Measurements from ENCODE around the gene AP3B1.

The AP3B1 gene

DNA sequence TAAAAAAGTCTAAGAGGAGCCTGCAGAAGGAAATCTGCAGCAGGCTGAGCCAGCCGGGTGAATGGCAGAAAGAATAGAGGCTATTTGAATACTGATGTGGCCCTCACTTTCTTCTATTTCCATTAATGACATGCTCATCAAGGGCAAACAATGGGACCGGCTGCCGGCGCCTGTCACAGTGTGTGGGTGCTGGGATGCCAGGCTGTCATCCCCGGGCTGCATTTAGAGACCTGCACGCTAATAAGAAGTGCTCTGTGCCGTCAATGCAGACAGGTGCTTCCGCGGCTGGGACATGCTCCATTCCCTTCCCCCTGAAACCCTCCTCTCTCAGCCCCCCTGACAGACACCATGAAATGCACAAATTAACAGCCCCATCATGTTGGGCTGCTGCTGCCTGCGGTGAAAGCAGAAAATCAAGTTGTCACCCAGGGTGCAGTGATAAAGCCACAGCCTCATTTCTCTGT, 300.6 kb downstream of the AP3B1 start:
- Histone ChIP-seq H3K9me2 (replicated peaks; ENCODE audit: low read depth, low read length) (no peaks in the 10 kb centered on the region), H3K79me2 (ENCODE audit: insufficient read depth, low read length) (no peaks in the 10 kb centered on the region), H3K36me3 (ENCODE audit: insufficient read depth, low read length) (no peaks in the 10 kb centered on the region), H3K27me3 (ENCODE audit: insufficient read depth, low read length, poor library complexity, severe bottlenecking) (no peaks in the 10 kb centered on the region), H3K4me3 (ENCODE audit: low read length, poor library complexity, severe bottlenecking) (no peak overlapping the region), H3F3A (ENCODE audit: low read depth) (no peaks in the 10 kb centered on the region), H3K4me2 (ENCODE audit: low read depth, low read length, poor library complexity, severe bottlenecking) (no peak overlapping the region), H4K20me1 (ENCODE audit: insufficient read depth, low read length, poor library complexity, severe bottlenecking) (no peaks in the 10 kb centered on the region), H2AFZ (ENCODE audit: low read length) (no peak overlapping the region), H3K9me3 (ENCODE audit: insufficient read depth, low read depth, low read length) (no peaks in the 10 kb centered on the region), H3K9ac (ENCODE audit: low read depth, low read length, poor library complexity, severe bottlenecking) (no peak overlapping the region), H3K4me1 (ENCODE audit: insufficient read depth, low read length, poor library complexity, severe bottlenecking) (peaks cover 6% of the 10 kb centered on the region)
- TF ChIP-seq, protein P1, sequence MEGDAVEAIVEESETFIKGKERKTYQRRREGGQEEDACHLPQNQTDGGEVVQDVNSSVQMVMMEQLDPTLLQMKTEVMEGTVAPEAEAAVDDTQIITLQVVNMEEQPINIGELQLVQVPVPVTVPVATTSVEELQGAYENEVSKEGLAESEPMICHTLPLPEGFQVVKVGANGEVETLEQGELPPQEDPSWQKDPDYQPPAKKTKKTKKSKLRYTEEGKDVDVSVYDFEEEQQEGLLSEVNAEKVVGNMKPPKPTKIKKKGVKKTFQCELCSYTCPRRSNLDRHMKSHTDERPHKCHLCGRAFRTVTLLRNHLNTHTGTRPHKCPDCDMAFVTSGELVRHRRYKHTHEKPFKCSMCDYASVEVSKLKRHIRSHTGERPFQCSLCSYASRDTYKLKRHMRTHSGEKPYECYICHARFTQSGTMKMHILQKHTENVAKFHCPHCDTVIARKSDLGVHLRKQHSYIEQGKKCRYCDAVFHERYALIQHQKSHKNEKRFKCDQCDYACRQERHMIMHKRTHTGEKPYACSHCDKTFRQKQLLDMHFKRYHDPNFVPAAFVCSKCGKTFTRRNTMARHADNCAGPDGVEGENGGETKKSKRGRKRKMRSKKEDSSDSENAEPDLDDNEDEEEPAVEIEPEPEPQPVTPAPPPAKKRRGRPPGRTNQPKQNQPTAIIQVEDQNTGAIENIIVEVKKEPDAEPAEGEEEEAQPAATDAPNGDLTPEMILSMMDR (conservative IDR thresholded peaks at IDR 0.05; ENCODE audit: low read length): no peak
- no peak for TF ChIP-seq EZH2phosphoT487 (IDR thresholded peaks at IDR 0.05; ENCODE audit: borderline replicate concordance)

DNA sequence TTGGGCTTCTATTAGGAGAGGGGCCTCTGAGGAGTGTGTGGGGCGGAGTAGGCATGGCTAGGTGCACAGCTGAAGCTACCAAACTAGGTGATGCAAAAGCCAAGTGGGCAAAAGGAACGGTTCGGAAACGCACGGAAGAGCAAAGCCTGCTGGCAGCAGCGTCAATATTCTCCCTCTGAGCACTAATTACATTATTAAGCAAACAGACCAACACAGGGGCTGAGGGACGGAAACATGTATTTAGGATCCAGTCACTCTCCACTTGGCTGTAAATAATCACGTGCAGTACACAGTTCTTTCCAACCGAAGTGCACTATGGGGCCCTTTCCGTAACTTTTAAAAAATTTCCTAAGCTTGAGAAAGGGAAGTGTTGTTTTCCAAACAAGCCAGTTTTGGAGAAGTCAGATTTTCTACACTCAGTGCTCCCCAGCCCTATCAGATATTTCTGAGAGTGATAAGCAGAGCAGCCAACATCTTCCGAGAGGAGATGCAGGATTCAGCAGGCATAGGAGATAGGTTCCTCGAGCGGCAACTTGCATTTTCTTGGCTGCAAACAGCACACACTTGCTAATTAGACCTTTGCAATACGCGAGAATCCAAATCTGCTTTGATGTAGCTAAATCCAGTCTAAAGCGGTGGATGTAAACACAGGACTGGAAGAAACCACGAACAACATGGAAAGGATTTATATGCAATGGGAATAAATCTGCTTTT, 301.2 kb downstream of the AP3B1 start:
- Histone ChIP-seq H3K4me1 (ENCODE audit: insufficient read depth, low read length, poor library complexity, severe bottlenecking) (peaks cover 6% of the 10 kb centered on the region), H4K20me1 (ENCODE audit: insufficient read depth, low read length, poor library complexity, severe bottlenecking) (no peaks in the 10 kb centered on the region), H3K9me3 (ENCODE audit: insufficient read depth, low read depth, low read length) (no peaks in the 10 kb centered on the region), H3K27me3 (ENCODE audit: insufficient read depth, low read length, poor library complexity, severe bottlenecking) (no peaks in the 10 kb centered on the region), H3K9ac (ENCODE audit: low read depth, low read length, poor library complexity, severe bottlenecking) (no peak overlapping the region), H2AFZ (ENCODE audit: low read length) (no peak overlapping the region), H3K9me2 (replicated peaks; ENCODE audit: low read depth, low read length) (no peaks in the 10 kb centered on the region), H3K79me2 (ENCODE audit: insufficient read depth, low read length) (no peaks in the 10 kb centered on the region), H3K4me2 (ENCODE audit: low read depth, low read length, poor library complexity, severe bottlenecking) (no peak overlapping the region), H3F3A (ENCODE audit: low read depth) (no peaks in the 10 kb centered on the region), H3K4me3 (ENCODE audit: low read length, poor library complexity, severe bottlenecking) (no peak overlapping the region), H3K36me3 (ENCODE audit: insufficient read depth, low read length) (no peaks in the 10 kb centered on the region)
- TF ChIP-seq, protein P1 (conservative IDR thresholded peaks at IDR 0.05; ENCODE audit: low read length): no peak
- TF ChIP-seq EZH2phosphoT487 (IDR thresholded peaks at IDR 0.05; ENCODE audit: borderline replicate concordance): no peak

DNA sequence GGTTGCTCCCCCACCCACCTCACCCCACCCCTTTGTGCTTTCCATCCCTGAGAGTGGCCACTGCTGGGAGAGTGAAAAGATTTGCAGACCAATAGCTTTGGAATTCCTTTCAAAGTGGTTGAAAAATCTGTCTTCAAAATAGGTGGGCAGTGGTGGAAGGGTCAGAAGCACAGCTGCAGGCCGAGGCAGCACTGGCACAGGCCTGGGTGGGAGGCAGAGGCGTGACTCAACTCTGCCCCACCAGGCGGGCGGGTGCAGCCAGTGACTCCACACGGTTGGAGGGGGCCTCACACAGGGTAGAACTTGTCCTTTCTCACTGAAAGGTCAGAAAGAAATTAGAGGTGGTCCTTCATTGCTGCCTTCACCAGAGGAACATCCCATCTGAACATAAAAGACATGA, 303.4 kb downstream of the AP3B1 start:
- no peaks in the 10 kb centered on the region for H3K9me3 ChIP-seq (ENCODE audit: insufficient read depth, low read depth, low read length)
- H3K9ac ChIP-seq (ENCODE audit: low read depth, low read length, poor library complexity, severe bottlenecking): no peak overlapping the region
- no peaks in the 10 kb centered on the region for H4K20me1 ChIP-seq (ENCODE audit: insufficient read depth, low read length, poor library complexity, severe bottlenecking)
- H3F3A ChIP-seq (ENCODE audit: low read depth): no peaks in the 10 kb centered on the region
- H3K4me2 ChIP-seq (ENCODE audit: low read depth, low read length, poor library complexity, severe bottlenecking): no peak overlapping the region
- H2AFZ ChIP-seq (ENCODE audit: low read length): no peak overlapping the region
- no peak overlapping the region for H3K4me3 ChIP-seq (ENCODE audit: low read length, poor library complexity, severe bottlenecking)
- H3K9me2 ChIP-seq (replicated peaks; ENCODE audit: low read depth, low read length): no peaks in the 10 kb centered on the region
- no peaks in the 10 kb centered on the region for H3K79me2 ChIP-seq (ENCODE audit: insufficient read depth, low read length)
- no peaks in the 10 kb centered on the region for H3K36me3 ChIP-seq (ENCODE audit: insufficient read depth, low read length)
- H3K4me1 ChIP-seq (ENCODE audit: insufficient read depth, low read length, poor library complexity, severe bottlenecking): peaks cover 6% of the 10 kb centered on the region
- TF ChIP-seq, protein P1 (conservative IDR thresholded peaks at IDR 0.05; ENCODE audit: low read length): peak; percentile 30
- TF ChIP-seq EZH2phosphoT487 (IDR thresholded peaks at IDR 0.05; ENCODE audit: borderline replicate concordance): no peak
- H3K27me3 ChIP-seq (ENCODE audit: insufficient read depth, low read length, poor library complexity, severe bottlenecking): no peaks in the 10 kb centered on the region
